ENCODE data around the gene SPARCL1.
"Not testable (repeated sequence)": the region's sequence is repeated elsewhere in the genome, so short reads cannot be mapped to it uniquely, and the experiment has no call there.

Gene SPARCL1

DNA sequence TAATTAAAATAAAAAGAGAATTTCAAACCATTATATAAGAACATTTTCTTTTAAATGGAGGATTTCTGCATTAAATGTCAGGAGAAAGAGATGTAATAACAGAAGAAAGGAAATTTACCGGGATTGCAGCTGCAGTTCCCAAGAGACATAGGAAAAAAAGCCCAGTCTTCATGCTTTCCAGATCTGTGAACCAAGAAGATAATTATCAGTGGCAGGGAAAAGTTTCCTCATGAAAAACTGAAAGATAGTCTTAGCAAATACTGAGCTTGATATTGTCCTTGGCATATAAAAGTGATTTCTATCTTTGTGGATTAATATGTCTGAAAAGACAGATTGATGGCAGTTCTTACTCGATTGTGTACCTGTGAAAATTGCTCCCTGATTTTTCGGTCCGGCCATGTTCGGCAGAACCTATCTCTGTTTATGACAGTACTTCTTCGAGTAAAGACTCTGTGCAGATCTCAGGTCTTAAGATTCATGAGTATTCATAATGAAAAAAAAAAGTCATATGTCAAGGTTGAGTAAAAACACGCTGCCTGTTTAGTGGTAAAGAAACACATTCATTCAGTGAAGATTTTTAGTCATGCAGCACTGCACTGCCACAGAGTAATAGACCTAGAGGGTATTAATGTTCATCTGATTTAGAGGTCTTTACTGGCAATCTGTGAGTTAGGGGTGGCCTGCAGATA is 29.6 kb downstream of the SPARCL1 start:
- DNase-seq, result no peak

GRCh38 chr4:87498446-87498900 is 30.7 kb downstream of the SPARCL1 start:
- DNase-seq, result no peak

GRCh38 chr4:87497578-87497977 is 31.6 kb downstream of the SPARCL1 start:
- DNase-seq, result no peak

DNA sequence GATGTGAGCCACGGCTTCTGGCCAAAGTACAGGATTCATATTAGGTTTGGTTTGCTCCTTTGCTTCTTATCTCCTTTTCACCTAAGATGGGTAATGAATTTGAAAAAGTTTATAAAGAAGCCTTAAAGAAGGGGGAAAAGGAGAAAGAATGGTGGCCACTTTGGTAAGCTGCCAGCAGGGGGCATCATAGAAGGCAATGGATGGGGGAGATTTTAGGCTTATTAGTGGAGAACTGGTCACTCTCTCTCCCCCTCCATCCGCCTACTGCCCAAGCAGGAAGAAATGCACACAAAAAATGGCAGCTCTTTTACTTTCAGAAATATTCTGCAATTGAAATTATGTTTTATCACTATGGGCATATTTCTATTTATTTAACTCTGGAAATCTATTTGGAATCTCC is 32.0 kb downstream of the SPARCL1 start:
- no peak for DNase-seq

GRCh38 chr4:87493115-87493514 is 36.1 kb downstream of the SPARCL1 start:
- no peak for DNase-seq

GRCh38 chr4:87491851-87492250 is 37.3 kb downstream of the SPARCL1 start:
- not testable (repeated sequence) for DNase-seq

DNA sequence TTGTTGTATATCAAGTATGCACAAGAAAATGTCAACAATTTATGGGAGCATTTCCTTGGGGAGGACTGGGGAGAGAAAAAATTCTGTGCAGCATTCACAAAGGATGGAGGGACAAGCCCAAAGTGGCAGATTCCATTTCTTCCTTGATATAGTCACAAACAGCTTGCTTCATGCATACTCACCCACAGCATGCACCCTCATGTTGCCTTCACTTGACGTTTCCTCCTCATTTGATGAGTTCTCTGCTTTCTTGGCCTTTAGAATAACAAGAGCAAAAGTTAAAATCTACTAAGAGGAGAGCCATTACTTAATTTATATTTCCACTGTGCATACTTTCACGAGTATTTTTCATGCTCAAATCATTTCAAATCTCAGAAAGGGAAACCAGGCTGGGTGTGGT is 37.7 kb downstream of the SPARCL1 start:
- DNase-seq, result no peak

- DNase-seq, result no peak
Measured at GRCh38 chr4:87490664-87491369, 38.4 kb downstream of the SPARCL1 start.

GRCh38 chr4:87489678-87490077 is 39.5 kb downstream of the SPARCL1 start:
- DNase-seq, result no peak

GRCh38 chr4:87488666-87489065 is 40.5 kb downstream of the SPARCL1 start:
- not testable (repeated sequence) for DNase-seq

DNA sequence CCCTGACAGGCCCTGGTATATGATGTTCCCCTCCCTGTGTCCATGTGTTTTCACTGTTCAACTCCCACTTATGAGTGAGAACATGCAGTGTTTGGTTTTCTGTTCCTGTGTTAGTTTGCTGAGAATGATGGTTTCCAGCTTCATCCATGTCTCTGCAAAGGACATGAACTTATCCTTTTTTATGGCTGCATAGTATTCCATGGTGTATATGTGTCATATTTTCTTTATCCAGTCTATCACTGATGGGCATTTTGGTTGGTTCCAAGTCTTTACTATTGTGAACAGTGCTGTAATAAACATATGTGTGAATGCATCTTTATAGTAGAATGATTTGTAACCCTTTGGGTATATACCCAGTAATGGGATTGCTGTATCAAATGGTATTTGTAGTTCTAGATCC is 45.9 kb downstream of the SPARCL1 start:
- DNase-seq, result not testable (repeated sequence)

GRCh38 chr4:87481377-87481776 is 47.8 kb downstream of the SPARCL1 start:
- no peak for DNase-seq

GRCh38 chr4:87478732-87479250 is 50.4 kb downstream of the SPARCL1 start:
- DNase-seq, result no peak

DNA sequence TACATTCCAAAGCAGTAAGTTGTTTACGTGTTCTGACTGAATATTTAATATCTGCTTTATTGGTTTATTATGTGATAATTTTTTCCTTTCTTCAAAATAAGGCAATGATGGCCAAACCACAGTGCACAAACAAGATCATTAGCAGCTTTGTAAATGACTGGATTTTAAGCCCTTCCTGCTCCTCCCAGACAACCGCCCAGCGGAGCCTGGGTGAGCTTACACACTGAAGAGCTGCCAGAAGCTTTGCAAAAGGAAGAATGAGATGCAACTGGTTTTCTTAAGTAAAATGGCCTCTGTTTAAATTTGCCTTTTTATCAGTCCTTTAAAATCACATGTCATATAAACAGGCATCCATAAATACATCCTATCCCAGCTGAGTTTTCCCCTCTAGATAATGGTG is 52.2 kb downstream of the SPARCL1 start:
- DNase-seq, result no peak

- no peak for DNase-seq
Measured at GRCh38 chr4:87469390-87469789, 59.8 kb downstream of the SPARCL1 start.

GRCh38 chr4:87465739-87466366 is 63.3 kb downstream of the SPARCL1 start:
- DNase-seq, result peak; percentile 11

DNA sequence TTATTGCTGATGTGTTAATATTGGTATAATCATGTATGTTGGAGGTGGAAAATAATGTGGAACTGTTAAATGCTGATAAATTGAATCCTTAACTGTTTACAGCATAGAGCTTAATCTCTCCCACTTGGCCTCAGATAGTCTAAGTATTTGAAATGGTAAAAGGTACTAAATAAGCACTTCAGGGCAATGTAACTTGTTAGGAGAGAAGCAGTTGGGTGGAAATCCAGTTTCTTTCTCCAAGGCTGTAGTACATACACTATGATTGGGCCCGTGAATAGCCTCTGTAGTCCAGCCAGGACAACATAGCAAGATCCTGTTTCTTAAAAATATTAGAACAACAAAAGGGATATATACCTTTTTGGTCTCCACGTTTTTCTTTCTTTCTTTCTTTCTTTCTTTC is 67.1 kb downstream of the SPARCL1 start:
- DNase-seq, result no peak

GRCh38 chr4:87461281-87461700 is 67.9 kb downstream of the SPARCL1 start:
- no peak for DNase-seq

DNA sequence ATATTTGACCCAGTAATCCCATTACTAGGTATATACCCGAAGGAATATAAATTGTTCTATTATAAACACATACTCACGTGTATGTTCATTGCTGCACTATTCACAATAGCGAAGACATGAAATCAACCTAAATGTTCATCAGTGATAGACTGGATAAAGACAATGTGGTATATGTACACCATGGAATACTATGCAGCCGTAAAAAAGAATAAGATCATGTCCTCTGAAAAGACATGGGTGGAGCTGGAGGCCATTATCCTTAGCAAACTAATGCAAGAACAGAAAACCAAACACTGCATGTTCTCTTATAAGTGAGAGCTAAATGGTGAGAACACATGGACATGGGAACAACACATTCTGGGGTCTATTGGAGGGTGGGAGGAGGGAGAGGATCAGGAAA is 70.3 kb downstream of the SPARCL1 start:
- no peak for DNase-seq

- DNase-seq, result no peak
Measured at GRCh38 chr4:87451537-87451936, 77.6 kb downstream of the SPARCL1 start.

DNA sequence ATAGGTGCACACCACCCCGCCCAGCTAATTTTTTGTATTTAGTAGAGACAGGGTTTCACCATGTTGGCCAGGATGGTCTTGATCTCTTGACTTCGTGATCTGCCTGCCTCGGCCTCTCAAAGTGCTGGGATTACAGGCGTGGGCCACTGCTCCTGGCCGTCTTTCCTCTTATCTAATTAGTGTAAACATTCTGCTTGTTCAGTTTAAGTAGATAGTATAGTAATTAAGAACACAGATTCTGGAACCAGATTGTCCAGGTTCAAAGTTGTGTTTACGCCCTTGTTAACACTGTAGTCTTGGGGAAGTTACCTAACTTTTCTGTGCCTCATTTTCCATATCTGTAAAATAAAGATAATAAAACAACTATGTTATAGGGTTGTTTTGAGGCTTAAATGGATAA is 82.8 kb downstream of the SPARCL1 start:
- DNase-seq, result not testable (repeated sequence)

DNA sequence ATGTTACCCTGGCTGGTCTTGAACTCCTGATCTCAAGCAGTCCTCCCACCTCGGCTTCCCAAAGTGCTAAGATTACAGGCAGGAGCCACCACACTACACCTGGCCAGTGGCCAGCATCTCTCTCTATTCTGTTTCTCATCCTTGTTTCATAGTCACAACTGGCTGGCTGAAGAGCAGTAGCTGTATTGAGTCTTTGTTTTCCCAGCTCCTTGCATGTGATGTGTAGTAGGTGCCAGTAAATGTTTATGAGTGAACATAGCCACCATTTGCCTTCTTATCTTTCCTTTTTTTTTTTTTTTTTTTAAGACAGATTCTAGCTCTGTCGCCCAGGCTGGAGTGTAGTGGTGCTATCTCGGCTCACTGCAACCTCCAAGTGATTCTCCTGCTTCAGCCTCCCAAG is 83.2 kb downstream of the SPARCL1 start:
- no peak for DNase-seq

GRCh38 chr4:87444741-87445140 is 84.4 kb downstream of the SPARCL1 start:
- DNase-seq, result no peak

DNA sequence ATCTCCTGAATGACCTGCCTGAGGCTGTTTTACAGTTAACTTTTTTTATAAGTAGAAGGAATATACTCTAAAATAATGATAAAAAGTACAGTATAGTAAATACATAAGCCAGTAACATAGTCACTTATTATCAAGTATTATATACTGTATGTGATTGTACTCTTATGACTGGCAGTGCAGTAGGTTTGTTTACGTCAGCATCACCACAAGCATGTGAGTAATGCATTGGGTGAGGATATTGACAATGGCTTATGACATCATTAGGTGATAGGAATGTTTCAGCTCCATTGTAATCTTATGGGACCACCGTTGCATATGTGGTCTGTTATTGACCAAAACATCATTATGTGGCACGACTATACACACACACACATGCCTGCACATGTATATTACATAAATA is 86.3 kb downstream of the SPARCL1 start:
- no peak for DNase-seq
